NCI-H1092 (cell line): ENCODE results near the gene RAP1GAP2.
"Not testable (repeated sequence)": the region's sequence is repeated elsewhere in the genome, so short reads cannot be mapped to it uniquely, and the experiment has no call there.

Experiments
- DNase-seq: peaks from one replicate; lab custom pipeline; 2025; lab: John Stamatoyannopoulos, UW

The RAP1GAP2 gene

GRCh38 chr17:2814481-2815341 is 18.5 kb downstream of the RAP1GAP2 start:
- DNase-seq = no peak

- no peak for DNase-seq
These were observed 19.5 kb downstream of the RAP1GAP2 start for GRCh38 chr17:2815781-2816185.

GRCh38 chr17:2816688-2817087 is 20.4 kb downstream of the RAP1GAP2 start:
- DNase-seq = no peak

- not testable (repeated sequence) for DNase-seq
These were observed 23.1 kb downstream of the RAP1GAP2 start for GRCh38 chr17:2819294-2819693.

- DNase-seq = no peak
These were observed 23.8 kb downstream of the RAP1GAP2 start for GRCh38 chr17:2819921-2820501.

- no peak for DNase-seq
These were observed 25.6 kb downstream of the RAP1GAP2 start for GRCh38 chr17:2821868-2822267.

GRCh38 chr17:2822358-2822757 is 26.1 kb downstream of the RAP1GAP2 start:
- DNase-seq = no peak

- no peak for DNase-seq
These were observed 29.2 kb downstream of the RAP1GAP2 start for GRCh38 chr17:2825253-2825970.

GRCh38 chr17:2828397-2829038 is 32.3 kb downstream of the RAP1GAP2 start:
- peak; percentile 27 for DNase-seq

- no peak for DNase-seq
These were observed 34.4 kb downstream of the RAP1GAP2 start for GRCh38 chr17:2830678-2831077.

GRCh38 chr17:2835780-2836179 is 39.5 kb downstream of the RAP1GAP2 start:
- DNase-seq = no peak

GRCh38 chr17:2837147-2837561 is 40.9 kb downstream of the RAP1GAP2 start:
- DNase-seq = no peak

GRCh38 chr17:2841606-2842005 is 45.4 kb downstream of the RAP1GAP2 start:
- DNase-seq = no peak

GRCh38 chr17:2842464-2842863 is 46.2 kb downstream of the RAP1GAP2 start:
- no peak for DNase-seq

GRCh38 chr17:2844416-2844815 is 48.2 kb downstream of the RAP1GAP2 start:
- DNase-seq = no peak

- DNase-seq = no peak
These were observed 51.4 kb downstream of the RAP1GAP2 start for GRCh38 chr17:2847381-2848333.

- no peak for DNase-seq
These were observed 53.1 kb downstream of the RAP1GAP2 start for GRCh38 chr17:2849327-2849670.

- DNase-seq = no peak
These were observed 54.8 kb downstream of the RAP1GAP2 start for GRCh38 chr17:2850991-2851390.

GRCh38 chr17:2851615-2852014 is 55.4 kb downstream of the RAP1GAP2 start:
- no peak for DNase-seq

GRCh38 chr17:2852221-2852620 is 56.0 kb downstream of the RAP1GAP2 start:
- no peak for DNase-seq

GRCh38 chr17:2852729-2853282 is 56.6 kb downstream of the RAP1GAP2 start:
- DNase-seq = no peak
